Body of pancreas (tissue), 4 donors: Measurements from ENCODE around the gene CLMN. TPM values are rescaled to one million over a fixed set of nuclear protein-coding genes. Genes with fewer than 3 reads are reported as not detected.

Experiments
- ATAC-seq: fragments of 150-250 bp; one replicate; pipeline ENCODE4 v1.9.1; 2016
- DNase-seq, 4 donors: peaks; one replicate each; pipeline ENCODE4 v3.0.0-alpha.2; 2019
- H3K27ac ChIP-seq, 4 donors: fragments of 200-600 bp; sonication (generic); 1 replicate in 3 of 4; 2 replicates in 1 of 4; pipeline versions ENCODE4 v1.5.1 to v1.6.1; 2016 to 2019; ENCODE audit warnings: mild to moderate bottlenecking in 1 of 4, mixed read lengths in 1 of 4, moderate library complexity in 1 of 4
- H3K27me3 ChIP-seq, 2 donors: fragments of 200-600 bp; sonication (generic); one replicate each; pipeline ENCODE4 v1.6.0; 2016; ENCODE audit warnings: mild to moderate bottlenecking in 1 of 2
- H3K36me3 ChIP-seq, 2 donors: fragments of 200-600 bp; sonication (generic); replicated peaks in 1 of 2; 2 replicates each; pipeline ENCODE4 v1.5.1; 2016; ENCODE audit warnings: low read depth in 2 of 2; ENCODE audit not compliant: insufficient read depth in 1 of 2
- H3K4me1 ChIP-seq: fragments of 200-600 bp; sonication (generic); one replicate; pipeline ENCODE4 v1.6.0; 2016
- H3K4me3 ChIP-seq, 2 donors: fragments of 200-600 bp; sonication (generic); 1 replicate in 1 of 2; 2 replicates in 1 of 2; pipeline ENCODE4 v1.5.1; 2016 to 2019
- H3K9me3 ChIP-seq, 3 donors: fragments of 200-600 bp; sonication (generic); 1 replicate in 2 of 3; 2 replicates in 1 of 3; pipeline ENCODE4 v1.5.1; 2016
- CTCF ChIP-seq, 7 experiments: fragments of 450-650 bp in 4 of 7; fragments of 200-600 bp in 3 of 7; sonication (generic) in 3 of 7; IDR thresholded peaks; one replicate each; pipeline ENCODE4 v1.5.1; 2016 to 2019; ENCODE audit warnings: antibody characterized with exemption in 7 of 7
- POLR2A ChIP-seq, 3 donors: fragments of 450-650 bp; IDR thresholded peaks; one replicate each; pipeline ENCODE4 v1.6.1; 2016; ENCODE audit warnings: antibody characterized with exemption in 3 of 3, mild to moderate bottlenecking in 2 of 3
- WGBS, 2 donors: methylation state at CpG; one replicate each; pipeline ENCODE4 v1.1.5; 2017; 5-methylcytosine and 5-hydroxymethylcytosine counted together
- intact Hi-C: fragments of 100-400 bp; cut with DNase I; formaldehyde crosslinking; loops from one replicate; pipeline ENCODE4 v1.15.1; 2023
- total RNA-seq, 2 donors: library from RNA; depleted of rRNA; stranded (reverse); fragments of >200 nt; gene quantifications; one replicate each; pipeline ENCODE4 v1.1.0, GENCODE V29; 2016

CLMN gene
- total RNA-seq, 2 donors from 2014 or later: 53.7 to 54.7 TPM

- H3K27me3 ChIP-seq: no peaks in the 10 kb centered on the region
- peaks cover 28% of the 10 kb centered on the region for H3K4me1 ChIP-seq
- H3K9me3 ChIP-seq: no peaks in the 10 kb centered on the region
- no peak for TF ChIP-seq CTCF (IDR thresholded peaks at IDR 0.05)
- no peak for TF ChIP-seq POLR2A (IDR thresholded peaks at IDR 0.05)
- DNase-seq (no peak), ATAC-seq (no peak)
- WGBS, 2 donors: 90 to 94% methylated on average over 4 of the region's 4 CpGs
- no peaks in the 10 kb centered on the region for H3K36me3 ChIP-seq
- no peak overlapping the region for H3K4me3 ChIP-seq
- H3K27ac ChIP-seq: no peak overlapping the region
- intact Hi-C loops: no loop called here
Measured at GRCh38 chr14:95218006-95218405, 101.7 kb downstream of the CLMN start.

- Histone ChIP-seq H3K27ac (no peak overlapping the region), H3K4me3 (no peak overlapping the region), H3K9me3 (no peaks in the 10 kb centered on the region), H3K36me3 (no peaks in the 10 kb centered on the region), H3K27me3 (no peaks in the 10 kb centered on the region), H3K4me1 (peaks cover 28% of the 10 kb centered on the region)
- ATAC-seq (no peak), DNase-seq (no peak)
- whole genome bisulfite sequencing, 2 donors: 92% methylated on average over 10 of the region's 10 CpGs
- intact Hi-C loops: no loop called here
- TF ChIP-seq POLR2A (IDR thresholded peaks at IDR 0.05) (no peak), CTCF (IDR thresholded peaks at IDR 0.05) (no peak)
Measured at GRCh38 chr14:95217391-95217900, 102.3 kb downstream of the CLMN start.

- no peak overlapping the region for H3K27ac ChIP-seq
- 89 to 91% methylated on average over 8 of the region's 8 CpGs for WGBS, 2 donors
Measured at GRCh38 chr14:95216008-95216407, 103.7 kb downstream of the CLMN start.

GRCh38 chr14:95215094-95215725 lies 104.5 kb downstream of the CLMN start:
- H3K27me3 ChIP-seq: no peaks in the 10 kb centered on the region
- intact Hi-C loops: no loop called here
- H3K4me1 ChIP-seq: peaks cover 23% of the 10 kb centered on the region
- WGBS, 2 donors: 76 to 81% methylated on average over 3 of the region's 3 CpGs
- no peak for DNase-seq
- no peaks in the 10 kb centered on the region for H3K9me3 ChIP-seq
- TF ChIP-seq POLR2A (IDR thresholded peaks at IDR 0.05) (no peak), CTCF (IDR thresholded peaks at IDR 0.05) (no peak)
- no peak overlapping the region for H3K27ac ChIP-seq
- ATAC-seq: no peak
- no peak overlapping the region for H3K4me3 ChIP-seq
- H3K36me3 ChIP-seq: no peaks in the 10 kb centered on the region

More at GRCh38 chr14:95216008-95216407, 103.7 kb downstream of the CLMN start:
- Histone ChIP-seq H3K9me3 (no peaks in the 10 kb centered on the region), H3K27me3 (no peaks in the 10 kb centered on the region), H3K36me3 (no peaks in the 10 kb centered on the region), H3K4me3 (no peak overlapping the region), H3K4me1 (peaks cover 30% of the 10 kb centered on the region)
- no peak for DNase-seq
- no peak for TF ChIP-seq POLR2A (IDR thresholded peaks at IDR 0.05)
- no peak for TF ChIP-seq CTCF (IDR thresholded peaks at IDR 0.05)
- ATAC-seq: no peak
- intact Hi-C loops: no loop called here

- ATAC-seq (no peak), DNase-seq (no peak)
- no peak overlapping the region for H3K4me3 ChIP-seq
- intact Hi-C loops: no loop called here
- H3K36me3 ChIP-seq: peaks cover 0 to 2% of the 10 kb centered on the region in 2 donors
- H3K9me3 ChIP-seq: no peaks in the 10 kb centered on the region
- H3K27ac ChIP-seq: peak overlapping the region in 2 of 4 donors; percentile 60 to 70
- no peaks in the 10 kb centered on the region for H3K27me3 ChIP-seq
- no peak for TF ChIP-seq CTCF (IDR thresholded peaks at IDR 0.05)
- WGBS, 2 donors: 93 to 96% methylated on average over 3 of the region's 3 CpGs
- peaks cover 22% of the 10 kb centered on the region for H3K4me1 ChIP-seq
Measured at GRCh38 chr14:95213774-95214173, 105.9 kb downstream of the CLMN start.
